Vagina (tissue), 2 donors: ENCODE data around the gene HTRA1. TPM values are rescaled to one million over a fixed set of nuclear protein-coding genes. Genes with fewer than 3 reads are reported as not detected.

Experiments used
- DNase-seq, 2 donors: peaks; one replicate each; pipeline ENCODE4 v3.0.0-alpha.2; 2017; ENCODE audit errors: extremely low spot score in 2 of 2
- H3K27ac ChIP-seq: fragments of 200-600 bp; sonication (generic); one replicate; pipeline ENCODE4 v1.5.1; 2019
- H3K27me3 ChIP-seq: fragments of 200-600 bp; sonication (generic); one replicate; pipeline ENCODE4 v1.5.1; 2019
- H3K36me3 ChIP-seq, 2 donors: fragments of 200-600 bp; sonication (generic); one replicate each; pipeline ENCODE4 v1.5.1; 2017 to 2019
- H3K4me1 ChIP-seq: fragments of 200-600 bp; sonication (generic); one replicate; pipeline ENCODE4 v1.5.1; 2019
- H3K4me3 ChIP-seq, 2 donors: fragments of 200-600 bp; sonication (generic); 1 replicate in 1 of 2; 2 replicates in 1 of 2; pipeline ENCODE4 v1.5.1; 2016 to 2019
- H3K9me3 ChIP-seq: fragments of 200-600 bp; sonication (generic); one replicate; pipeline ENCODE4 v1.5.1; 2019
- CTCF ChIP-seq, 3 experiments: fragments of 450-650 bp in 2 of 3; fragments of 200-600 bp in 1 of 3; sonication (generic) in 1 of 3; IDR thresholded peaks; one replicate each; pipeline ENCODE4 v1.5.1; 2017 to 2019; ENCODE audit warnings: antibody characterized with exemption in 3 of 3, mild to moderate bottlenecking in 2 of 3, moderate library complexity in 2 of 3
- POLR2A ChIP-seq, 2 donors: fragments of 450-650 bp; IDR thresholded peaks; one replicate each; pipeline ENCODE4 v1.6.1; 2017; ENCODE audit warnings: antibody characterized with exemption in 2 of 2, mild to moderate bottlenecking in 2 of 2, moderate library complexity in 2 of 2
- POLR2AphosphoS5 ChIP-seq, 2 donors: sonication (generic); formaldehyde crosslinking; IDR thresholded peaks; one replicate each; pipeline ENCODE4 v1.9.0; 2017; ENCODE audit warnings: antibody characterized with exemption in 2 of 2, mild to moderate bottlenecking in 2 of 2, low read depth in 1 of 2; ENCODE audit not compliant: insufficient read depth in 1 of 2
- intact Hi-C: fragments of 100-400 bp; cut with DNase I; formaldehyde crosslinking; loops from one replicate; pipeline ENCODE4 v1.15.1; 2023
- total RNA-seq: library from RNA; depleted of rRNA; stranded (reverse); fragments of >200 nt; gene quantifications from one replicate; pipeline ENCODE4 v1.2.3, GENCODE V29; 2016

Gene HTRA1
- total RNA-seq, 1 donor from 2014 or later = 116 TPM

GRCh38 chr10:122557516-122557915 is 96.2 kb downstream of the HTRA1 start:
- H3K27ac ChIP-seq = no peak overlapping the region
- H3K36me3 ChIP-seq = no peaks in the 10 kb centered on the region
- H3K4me1 ChIP-seq = no peaks in the 10 kb centered on the region
- no peak overlapping the region for H3K4me3 ChIP-seq
- no peak for TF ChIP-seq CTCF (IDR thresholded peaks at IDR 0.05)
- TF ChIP-seq POLR2A (IDR thresholded peaks at IDR 0.05) = no peak
- no peak for TF ChIP-seq POLR2AphosphoS5 (IDR thresholded peaks at IDR 0.05; ENCODE audit: insufficient read depth in 1 of 2, low read depth in 1 of 2)
- no peaks in the 10 kb centered on the region for H3K9me3 ChIP-seq
- H3K27me3 ChIP-seq = no peaks in the 10 kb centered on the region
- no peak for DNase-seq
- intact Hi-C loops = no loop called here

- intact Hi-C loops = no loop called here
- no peak for TF ChIP-seq POLR2A (IDR thresholded peaks at IDR 0.05)
- no peak for TF ChIP-seq POLR2AphosphoS5 (IDR thresholded peaks at IDR 0.05; ENCODE audit: insufficient read depth in 1 of 2, low read depth in 1 of 2)
- TF ChIP-seq CTCF (IDR thresholded peaks at IDR 0.05) = no peak
- H3K27ac ChIP-seq = no peak overlapping the region
- H3K4me1 ChIP-seq = no peaks in the 10 kb centered on the region
- DNase-seq = no peak
- H3K4me3 ChIP-seq = no peak overlapping the region
- H3K9me3 ChIP-seq = no peaks in the 10 kb centered on the region
- H3K36me3 ChIP-seq = no peaks in the 10 kb centered on the region
- H3K27me3 ChIP-seq = no peaks in the 10 kb centered on the region
Observed at GRCh38 chr10:122558452-122558851, 97.1 kb downstream of the HTRA1 start.

- no peaks in the 10 kb centered on the region for H3K36me3 ChIP-seq
Observed at GRCh38 chr10:122559228-122559627, 97.9 kb downstream of the HTRA1 start.

GRCh38 chr10:122560279-122560804 is 99.0 kb downstream of the HTRA1 start, which contains the start of gene DMBT1:
Gene DMBT1, plus strand, starts transcription at chr10:122560754. Its CDS starts 17 bp downstream, at chr10:122560771.
- Histone ChIP-seq H3K4me1 (no peaks in the 10 kb centered on the region), H3K27ac (no peak within 1 kb of the TSS), H3K4me3 (no peak within 1 kb of the TSS), H3K27me3 (no peaks in the 10 kb centered on the region), H3K9me3 (no peaks in the 10 kb centered on the region), H3K36me3 (no peaks in the 10 kb centered on the region)
- TF ChIP-seq POLR2AphosphoS5 (IDR thresholded peaks at IDR 0.05; ENCODE audit: insufficient read depth in 1 of 2, low read depth in 1 of 2) (no peak), CTCF (IDR thresholded peaks at IDR 0.05) (no peak), POLR2A (IDR thresholded peaks at IDR 0.05) (no peak)
- no peak for DNase-seq
- intact Hi-C loops = loop anchor here (10.0 kb wide), 2 partner anchors 96 to 266 kb away; partner anchors contain the start of gene HTRA1

More at GRCh38 chr10:122559228-122559627, 97.9 kb downstream of the HTRA1 start:
- Histone ChIP-seq H3K9me3 (no peaks in the 10 kb centered on the region), H3K27ac (no peak overlapping the region), H3K4me1 (no peaks in the 10 kb centered on the region), H3K4me3 (no peak overlapping the region), H3K27me3 (no peaks in the 10 kb centered on the region)
- no peak for TF ChIP-seq CTCF (IDR thresholded peaks at IDR 0.05)
- intact Hi-C loops = no loop called here
- no peak for DNase-seq

- no peaks in the 10 kb centered on the region for H3K36me3 ChIP-seq
- intact Hi-C loops = loop anchor here (10.0 kb wide), 2 partner anchors 96 to 266 kb away; partner anchors contain the start of gene HTRA1
- H3K4me3 ChIP-seq = no peak overlapping the region
- no peaks in the 10 kb centered on the region for H3K27me3 ChIP-seq
- no peak overlapping the region for H3K27ac ChIP-seq
- H3K4me1 ChIP-seq = peaks cover 7% of the 10 kb centered on the region
- no peaks in the 10 kb centered on the region for H3K9me3 ChIP-seq
- DNase-seq = no peak
- TF ChIP-seq POLR2A (IDR thresholded peaks at IDR 0.05) (no peak), POLR2AphosphoS5 (IDR thresholded peaks at IDR 0.05; ENCODE audit: insufficient read depth in 1 of 2, low read depth in 1 of 2) (no peak), CTCF (IDR thresholded peaks at IDR 0.05) (no peak)
Observed at GRCh38 chr10:122561212-122561611, 99.9 kb downstream of the HTRA1 start.
